ENCODE measurements around the gene FOXE3.
"Not testable (repeated sequence)": the region's sequence is repeated elsewhere in the genome, so short reads cannot be mapped to it uniquely, and the experiment has no call there.

FOXE3 gene

GRCh38 chr1:47457547-47457946 is 41.5 kb downstream of the FOXE3 start:
- H2BK5ac ChIP-seq (ENCODE audit: low read length); H2AK5ac ChIP-seq (ENCODE audit: low read depth, low read length); H3K23ac ChIP-seq (ENCODE audit: low read depth, low read length, poor library complexity); H3K14ac ChIP-seq (ENCODE audit: low read length); H3K4me1 ChIP-seq (ENCODE audit: control insufficient read depth in 2 of 2, insufficient read depth in 1 of 2, low read depth in 1 of 2, low read length in 2 of 2); H3K27ac ChIP-seq (replicated peaks; ENCODE audit: low read length); H3K4ac ChIP-seq (ENCODE audit: low read length); H4K8ac ChIP-seq (ENCODE audit: low read depth, low read length); H3K4me2 ChIP-seq (ENCODE audit: insufficient read depth, low read length, poor library complexity, severe bottlenecking); H3K4me3 ChIP-seq (ENCODE audit: low read length in 2 of 2); H3K18ac ChIP-seq (ENCODE audit: low read length); H2BK15ac ChIP-seq (ENCODE audit: low read length); H3K9me3 ChIP-seq (replicated peaks in 1 of 2; ENCODE audit: control insufficient read depth in 2 of 2, insufficient read depth in 1 of 2, low read depth in 1 of 2, low read length in 2 of 2); H2BK12ac ChIP-seq (ENCODE audit: low read length); DNase-seq (ENCODE audit: low spot score); H3K36me3 ChIP-seq (replicated peaks in 1 of 2; ENCODE audit: control insufficient read depth in 2 of 2, insufficient read depth in 2 of 2, low read length in 2 of 2); H4K91ac ChIP-seq (ENCODE audit: low read depth, low read length, poor library complexity); H2AFZ ChIP-seq (ENCODE audit: low read length); H3K79me1 ChIP-seq (ENCODE audit: low read depth, low read length); H3K9ac ChIP-seq (ENCODE audit: low read depth, low read length, poor library complexity); H2BK120ac ChIP-seq (ENCODE audit: low read depth, low read length): not testable (repeated sequence)
- WGBS, 2 donors (ENCODE audit: extremely low coverage in 2 of 2, insufficient read length in 2 of 2, insufficient replicate concordance in 1 of 2) = no CpG with 5 or more reads among the region's 16 CpGs
- H3K27me3 ChIP-seq (ENCODE audit: control insufficient read depth in 3 of 3, insufficient read depth in 3 of 3, low read depth in 1 of 3, low read length in 3 of 3) = peaks cover 0 to 18% (median 0%) of the 10 kb centered on the region in 3 experiments

GRCh38 chr1:47459253-47459788 is 43.2 kb downstream of the FOXE3 start:
- Histone ChIP-seq H2BK120ac (ENCODE audit: low read depth, low read length) (no peak overlapping the region), H2BK12ac (ENCODE audit: low read length) (no peak overlapping the region), H3K4me2 (ENCODE audit: insufficient read depth, low read length, poor library complexity, severe bottlenecking) (no peak overlapping the region), H3K27me3 (ENCODE audit: control insufficient read depth in 3 of 3, insufficient read depth in 3 of 3, low read depth in 1 of 3, low read length in 3 of 3) (peaks cover 0 to 17% (median 3%) of the 10 kb centered on the region in 3 experiments), H3K79me1 (ENCODE audit: low read depth, low read length) (no peaks in the 10 kb centered on the region), H2AFZ (ENCODE audit: low read length) (no peak overlapping the region), H2BK5ac (ENCODE audit: low read length) (no peak overlapping the region), H2BK15ac (ENCODE audit: low read length) (no peak overlapping the region), H3K14ac (ENCODE audit: low read length) (no peak overlapping the region), H3K4me3 (ENCODE audit: low read length in 2 of 2) (peak overlapping the region in 1 of 2 donors; percentile 49), H4K8ac (ENCODE audit: low read depth, low read length) (no peak overlapping the region), H3K27ac (replicated peaks; ENCODE audit: low read length) (no peak overlapping the region), H3K4ac (ENCODE audit: low read length) (no peak overlapping the region), H2AK5ac (ENCODE audit: low read depth, low read length) (no peak overlapping the region), H3K9me3 (replicated peaks in 1 of 2; ENCODE audit: control insufficient read depth in 2 of 2, insufficient read depth in 1 of 2, low read depth in 1 of 2, low read length in 2 of 2) (no peaks in the 10 kb centered on the region), H3K9ac (ENCODE audit: low read depth, low read length, poor library complexity) (no peak overlapping the region), H3K23ac (ENCODE audit: low read depth, low read length, poor library complexity) (no peak overlapping the region), H3K18ac (ENCODE audit: low read length) (no peak overlapping the region), H3K36me3 (replicated peaks in 1 of 2; ENCODE audit: control insufficient read depth in 2 of 2, insufficient read depth in 2 of 2, low read length in 2 of 2) (no peaks in the 10 kb centered on the region), H3K4me1 (ENCODE audit: control insufficient read depth in 2 of 2, insufficient read depth in 1 of 2, low read depth in 1 of 2, low read length in 2 of 2) (peaks cover 0 to 4% of the 10 kb centered on the region in 2 donors), H4K91ac (ENCODE audit: low read depth, low read length, poor library complexity) (no peak overlapping the region)
- WGBS, 2 donors (ENCODE audit: extremely low coverage in 2 of 2, insufficient read length in 2 of 2, insufficient replicate concordance in 1 of 2) = no CpG with 5 or more reads among the region's 11 CpGs
- no peak for DNase-seq (ENCODE audit: low spot score)

GRCh38 chr1:47460040-47460439 is 44.0 kb downstream of the FOXE3 start:
- no peaks in the 10 kb centered on the region for H3K9me3 ChIP-seq (replicated peaks in 1 of 2; ENCODE audit: control insufficient read depth in 2 of 2, insufficient read depth in 1 of 2, low read depth in 1 of 2, low read length in 2 of 2)
- H3K27me3 ChIP-seq (ENCODE audit: control insufficient read depth in 3 of 3, insufficient read depth in 3 of 3, low read depth in 1 of 3, low read length in 3 of 3) = peaks cover 0 to 17% (median 3%) of the 10 kb centered on the region in 3 experiments
- H3K9ac ChIP-seq (ENCODE audit: low read depth, low read length, poor library complexity) = no peak overlapping the region
- no peak overlapping the region for H4K91ac ChIP-seq (ENCODE audit: low read depth, low read length, poor library complexity)
- no peak overlapping the region for H2AK5ac ChIP-seq (ENCODE audit: low read depth, low read length)
- H3K4ac ChIP-seq (ENCODE audit: low read length) = no peak overlapping the region
- WGBS, 2 donors (ENCODE audit: extremely low coverage in 2 of 2, insufficient read length in 2 of 2, insufficient replicate concordance in 1 of 2) = no CpG with 5 or more reads among the region's 5 CpGs
- H2BK120ac ChIP-seq (ENCODE audit: low read depth, low read length) = no peak overlapping the region
- H3K18ac ChIP-seq (ENCODE audit: low read length) = no peak overlapping the region
- no peak overlapping the region for H3K27ac ChIP-seq (replicated peaks; ENCODE audit: low read length)
- no peak overlapping the region for H3K23ac ChIP-seq (ENCODE audit: low read depth, low read length, poor library complexity)
- no peak overlapping the region for H3K14ac ChIP-seq (ENCODE audit: low read length)
- H3K36me3 ChIP-seq (replicated peaks in 1 of 2; ENCODE audit: control insufficient read depth in 2 of 2, insufficient read depth in 2 of 2, low read length in 2 of 2) = no peaks in the 10 kb centered on the region
- H3K79me1 ChIP-seq (ENCODE audit: low read depth, low read length) = no peaks in the 10 kb centered on the region
- DNase-seq (ENCODE audit: low spot score) = no peak
- H3K4me1 ChIP-seq (ENCODE audit: control insufficient read depth in 2 of 2, insufficient read depth in 1 of 2, low read depth in 1 of 2, low read length in 2 of 2) = peaks cover 0 to 4% of the 10 kb centered on the region in 2 donors
- no peak overlapping the region for H2BK15ac ChIP-seq (ENCODE audit: low read length)
- H2AFZ ChIP-seq (ENCODE audit: low read length) = no peak overlapping the region
- H2BK12ac ChIP-seq (ENCODE audit: low read length) = no peak overlapping the region
- no peak overlapping the region for H3K4me2 ChIP-seq (ENCODE audit: insufficient read depth, low read length, poor library complexity, severe bottlenecking)
- H4K8ac ChIP-seq (ENCODE audit: low read depth, low read length) = no peak overlapping the region
- no peak overlapping the region for H3K4me3 ChIP-seq (ENCODE audit: low read length in 2 of 2)
- H2BK5ac ChIP-seq (ENCODE audit: low read length) = no peak overlapping the region

GRCh38 chr1:47460456-47460855 is 44.4 kb downstream of the FOXE3 start:
- no peak for DNase-seq (ENCODE audit: low spot score)
- Histone ChIP-seq H4K8ac (ENCODE audit: low read depth, low read length) (no peak overlapping the region), H2BK120ac (ENCODE audit: low read depth, low read length) (no peak overlapping the region), H3K79me1 (ENCODE audit: low read depth, low read length) (no peaks in the 10 kb centered on the region), H2BK12ac (ENCODE audit: low read length) (no peak overlapping the region), H3K9me3 (replicated peaks in 1 of 2; ENCODE audit: control insufficient read depth in 2 of 2, insufficient read depth in 1 of 2, low read depth in 1 of 2, low read length in 2 of 2) (no peaks in the 10 kb centered on the region), H3K4me1 (ENCODE audit: control insufficient read depth in 2 of 2, insufficient read depth in 1 of 2, low read depth in 1 of 2, low read length in 2 of 2) (peaks cover 0 to 4% of the 10 kb centered on the region in 2 donors), H2BK15ac (ENCODE audit: low read length) (no peak overlapping the region), H2AFZ (ENCODE audit: low read length) (no peak overlapping the region), H3K23ac (ENCODE audit: low read depth, low read length, poor library complexity) (no peak overlapping the region), H3K4me2 (ENCODE audit: insufficient read depth, low read length, poor library complexity, severe bottlenecking) (no peak overlapping the region), H3K18ac (ENCODE audit: low read length) (no peak overlapping the region), H3K4me3 (ENCODE audit: low read length in 2 of 2) (no peak overlapping the region), H3K9ac (ENCODE audit: low read depth, low read length, poor library complexity) (no peak overlapping the region), H2AK5ac (ENCODE audit: low read depth, low read length) (no peak overlapping the region), H3K27me3 (ENCODE audit: control insufficient read depth in 3 of 3, insufficient read depth in 3 of 3, low read depth in 1 of 3, low read length in 3 of 3) (peaks cover 0 to 17% (median 3%) of the 10 kb centered on the region in 3 experiments), H2BK5ac (ENCODE audit: low read length) (no peak overlapping the region), H3K36me3 (replicated peaks in 1 of 2; ENCODE audit: control insufficient read depth in 2 of 2, insufficient read depth in 2 of 2, low read length in 2 of 2) (no peaks in the 10 kb centered on the region), H3K14ac (ENCODE audit: low read length) (no peak overlapping the region), H4K91ac (ENCODE audit: low read depth, low read length, poor library complexity) (no peak overlapping the region), H3K27ac (replicated peaks; ENCODE audit: low read length) (no peak overlapping the region), H3K4ac (ENCODE audit: low read length) (no peak overlapping the region)

All from neuronal stem cell (in vitro differentiated cells).